HAP-1 (cell line): Measurements from ENCODE around the gene LIM2.

Experiments
- DNase-seq, 2 experiments: peaks; one replicate each; pipeline ENCODE4 v3.0.0-alpha.2; 2016 to 2020; ENCODE audit warnings: low spot score in 2 of 2
- H3K27me3 ChIP-seq: fragments of 250-450 bp; sonication (Bioruptor Pico); 2 replicates; pipeline ENCODE4 v1.5.1; 2020; ENCODE audit warnings: low read depth, mild to moderate bottlenecking, moderate library complexity
- H3K36me3 ChIP-seq: fragments of 250-450 bp; sonication (Bioruptor Pico); replicated peaks from 2 replicates; pipeline ENCODE4 v1.5.1; 2020; ENCODE audit warnings: mild to moderate bottlenecking
- H3K4me1 ChIP-seq: fragments of 250-450 bp; sonication (Bioruptor Pico); 2 replicates; pipeline ENCODE4 v1.5.1; 2020; ENCODE audit warnings: mild to moderate bottlenecking
- H3K4me3 ChIP-seq: fragments of 250-450 bp; sonication (Bioruptor Pico); 2 replicates; pipeline ENCODE4 v1.5.1; 2020; ENCODE audit warnings: mild to moderate bottlenecking, moderate library complexity
- H3K9me3 ChIP-seq: fragments of 250-450 bp; sonication (Bioruptor Pico); 2 replicates; pipeline ENCODE4 v1.5.1; 2020; ENCODE audit warnings: mild to moderate bottlenecking, moderate library complexity
- in situ Hi-C: fragments of 300-500 bp; cut with MboI; formaldehyde crosslinking; loops from 3 replicates; pipeline ENCODE4 v1.14.3; 2020; ENCODE audit warnings: low sequenced_read_pairs, inconsistent platforms, mixed read lengths

The LIM2 gene

DNA sequence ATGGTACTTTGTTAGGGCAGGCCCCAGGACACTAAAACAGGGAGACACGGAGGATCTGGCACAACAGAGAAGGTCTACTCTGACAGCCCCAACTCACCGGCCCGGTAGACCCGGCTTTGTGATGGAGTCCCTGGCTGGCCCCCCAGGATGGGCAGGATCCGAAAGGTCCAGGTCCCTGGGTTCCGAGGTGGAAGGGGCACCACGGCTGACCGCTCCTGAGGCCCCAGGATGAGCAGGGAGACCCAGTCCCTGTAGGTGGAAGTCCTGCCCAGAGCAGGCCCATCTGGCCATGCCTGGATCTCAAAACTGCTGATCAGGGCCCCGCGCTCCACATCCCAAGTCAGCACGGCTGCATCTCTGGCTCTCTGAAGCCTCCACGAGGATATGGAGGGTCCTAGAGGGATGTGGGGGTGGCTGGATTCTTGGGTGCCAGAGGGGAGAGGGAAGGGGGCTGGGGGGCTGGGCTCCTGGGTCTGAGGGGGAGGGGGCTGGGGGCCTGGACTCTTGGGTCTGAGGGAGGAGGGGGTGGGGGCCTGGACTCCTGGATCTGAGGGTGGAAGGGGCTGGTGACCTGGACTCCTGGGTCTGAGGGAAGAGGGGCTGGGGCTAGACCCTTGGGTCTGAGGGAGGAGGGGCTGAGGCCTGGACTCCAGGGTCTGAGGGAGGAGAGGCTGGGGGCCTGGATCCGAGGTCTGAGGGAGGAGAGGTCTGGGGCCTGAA is 50.5 kb downstream of the LIM2 start:
- Histone ChIP-seq H3K9me3 (no peaks in the 10 kb centered on the region), H3K27me3 (no peaks in the 10 kb centered on the region), H3K4me3 (no peak overlapping the region), H3K4me1 (peaks cover 8% of the 10 kb centered on the region), H3K36me3 (no peaks in the 10 kb centered on the region)
- no peak for DNase-seq
- in situ Hi-C loops: no loop called here

DNA sequence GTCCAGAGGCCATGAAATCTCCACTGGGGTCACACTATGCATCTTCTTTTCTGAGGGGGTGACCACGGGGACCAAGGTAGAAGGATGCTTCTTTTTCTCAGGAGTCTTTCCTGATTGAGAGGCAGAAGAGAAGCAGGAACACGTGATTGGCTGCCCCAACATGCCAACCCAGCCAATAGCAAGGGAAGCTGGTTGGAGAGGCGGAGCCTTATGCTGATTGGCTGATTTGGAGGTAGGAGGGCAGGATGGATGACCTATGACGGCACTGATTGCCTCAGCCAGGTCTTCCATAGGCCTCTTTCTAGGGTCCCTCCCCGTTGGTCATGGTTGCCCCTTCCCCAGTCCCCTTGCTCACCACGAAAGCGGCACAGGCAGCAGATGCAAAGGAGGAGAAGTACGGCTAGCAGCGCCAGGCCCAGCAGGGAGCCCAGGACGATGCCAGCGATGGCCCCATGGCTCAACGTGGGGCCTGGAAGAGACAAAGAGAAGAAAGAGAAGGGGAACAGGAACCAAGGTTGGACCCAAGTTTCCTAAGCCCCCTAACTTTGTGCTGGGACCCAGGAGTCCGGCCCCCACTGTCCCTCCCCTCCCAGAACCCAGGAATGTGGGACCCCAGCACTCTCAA is 53.8 kb downstream of the LIM2 start:
- no peak for DNase-seq
- no peaks in the 10 kb centered on the region for H3K27me3 ChIP-seq
- in situ Hi-C loops: no loop called here

DNA sequence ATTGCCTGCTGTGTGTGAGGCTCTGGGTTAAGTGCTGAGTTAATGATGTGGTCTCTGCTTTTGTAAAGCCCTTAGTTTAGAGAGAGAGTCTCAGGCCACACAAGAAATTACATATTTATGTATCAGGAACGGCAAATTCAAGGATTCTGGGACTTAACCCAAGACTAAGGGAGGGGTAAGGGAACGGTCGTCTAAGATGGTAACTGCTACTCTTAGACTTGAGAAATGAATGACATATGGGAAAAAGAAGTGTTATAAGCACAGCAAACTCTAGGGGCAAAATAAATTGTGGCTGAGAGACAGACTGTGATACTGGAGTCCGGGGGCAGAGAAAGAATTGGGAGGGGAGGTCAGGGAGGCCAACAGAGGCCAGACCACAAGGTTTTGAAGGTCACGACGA is 56.1 kb downstream of the LIM2 start:
- Histone ChIP-seq H3K36me3 (no peaks in the 10 kb centered on the region), H3K9me3 (no peaks in the 10 kb centered on the region), H3K4me3 (no peak overlapping the region), H3K4me1 (no peaks in the 10 kb centered on the region), H3K27me3 (no peaks in the 10 kb centered on the region)
- DNase-seq: no peak
- in situ Hi-C loops: no loop called here

More for the DNA sequence above, 53.8 kb downstream of the LIM2 start:
- no peaks in the 10 kb centered on the region for H3K36me3 ChIP-seq
- H3K9me3 ChIP-seq: no peaks in the 10 kb centered on the region
- no peaks in the 10 kb centered on the region for H3K4me1 ChIP-seq
- H3K4me3 ChIP-seq: no peak overlapping the region

DNA sequence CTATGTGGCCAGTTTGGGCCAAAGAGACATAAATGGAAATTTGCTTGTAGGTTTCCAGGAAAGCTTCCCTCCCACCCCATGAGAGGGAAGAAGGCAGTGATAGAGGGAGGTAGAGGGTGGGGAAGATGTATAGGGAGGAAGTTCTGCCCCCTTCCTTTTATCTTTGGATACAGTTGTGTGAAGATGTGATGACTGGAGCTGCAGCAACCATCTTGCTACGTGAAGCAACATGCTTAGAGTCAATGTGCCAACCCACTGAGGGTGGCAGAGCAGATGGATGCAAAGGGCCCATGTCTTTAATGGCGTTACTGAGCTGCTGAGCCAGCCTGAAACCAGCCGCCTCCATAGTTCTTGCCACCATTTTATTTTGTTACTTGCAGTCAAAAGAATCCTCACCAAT is 56.6 kb downstream of the LIM2 start:
- no peaks in the 10 kb centered on the region for H3K4me1 ChIP-seq
- H3K36me3 ChIP-seq: no peaks in the 10 kb centered on the region
- in situ Hi-C loops: no loop called here
- DNase-seq: no peak
- no peaks in the 10 kb centered on the region for H3K9me3 ChIP-seq
- H3K27me3 ChIP-seq: 0 out of 2 replicates have a peak, but pooled peaks cover under 1% of the 10 kb centered on the region
- H3K4me3 ChIP-seq: no peak overlapping the region

DNA sequence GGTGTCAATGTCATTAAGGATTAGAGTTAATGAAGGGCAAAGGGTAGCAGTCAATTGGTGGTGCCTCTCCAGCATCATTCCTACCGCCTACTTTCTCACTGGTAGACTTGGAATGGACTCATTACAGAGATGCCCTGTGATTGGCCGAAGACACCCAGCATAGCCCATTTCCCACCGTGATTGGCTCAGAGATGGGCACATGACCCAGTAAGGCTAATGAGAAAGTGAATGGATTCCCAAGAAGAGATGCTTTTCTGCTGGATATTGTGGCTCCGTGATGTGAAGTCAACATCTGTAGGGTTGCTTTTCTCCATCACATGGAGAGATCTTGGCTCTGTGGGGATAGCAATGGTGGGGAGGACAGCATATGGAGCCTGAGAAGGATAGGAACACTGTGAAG is 57.4 kb downstream of the LIM2 start:
- in situ Hi-C loops: no loop called here

More for the DNA sequence above, 57.4 kb downstream of the LIM2 start:
- no peaks in the 10 kb centered on the region for H3K9me3 ChIP-seq
- H3K4me1 ChIP-seq: no peaks in the 10 kb centered on the region
- no peaks in the 10 kb centered on the region for H3K36me3 ChIP-seq
- H3K27me3 ChIP-seq: peaks cover 7% of the 10 kb centered on the region; the same call in 1 of the 2 replicates
- H3K4me3 ChIP-seq: no peak overlapping the region
- no peak for DNase-seq
